Gastrocnemius medialis (tissue), 4 donors: Measurements from ENCODE around the gene MDGA2.

Experiments used
- POLR2A ChIP-seq, 2 donors: fragments of 450-650 bp; IDR thresholded peaks; one replicate each; pipeline ENCODE4 v1.6.1; 2017; ENCODE audit warnings: antibody characterized with exemption in 2 of 2, mild to moderate bottlenecking in 2 of 2, moderate library complexity in 2 of 2
- TF ChIP-seq, protein P1 (sequence below), 5 experiments: fragments of 450-650 bp in 3 of 5; fragments of 200-600 bp in 2 of 5; sonication (generic) in 2 of 5; IDR thresholded peaks in 4 of 5; conservative IDR thresholded peaks in 1 of 5; 1 replicate in 4 of 5; 2 replicates in 1 of 5; pipeline ENCODE4 v1.5.1; 2016 to 2019; ENCODE audit warnings: antibody characterized with exemption in 5 of 5, mild to moderate bottlenecking in 3 of 5, moderate library complexity in 3 of 5

DNA sequence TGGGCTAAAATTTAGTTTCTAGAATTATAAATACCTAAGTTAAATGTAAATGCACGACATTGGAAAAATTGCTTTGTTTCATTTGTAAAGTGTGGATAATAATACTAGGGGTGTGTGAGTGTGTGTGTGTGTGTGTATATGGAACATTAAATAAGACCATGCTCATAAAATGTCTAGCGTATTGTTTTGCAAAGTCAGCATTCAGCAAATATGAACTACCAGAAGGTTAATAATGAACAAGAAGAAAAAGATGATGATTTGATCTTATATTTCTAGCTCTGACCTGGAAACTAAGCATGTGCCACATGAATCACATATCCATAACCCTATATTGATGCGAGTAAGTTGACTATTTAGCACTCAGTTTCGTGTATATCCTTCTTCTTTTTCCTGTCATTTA, 44.9 kb upstream of the MDGA2 start:
- TF ChIP-seq, protein P1, sequence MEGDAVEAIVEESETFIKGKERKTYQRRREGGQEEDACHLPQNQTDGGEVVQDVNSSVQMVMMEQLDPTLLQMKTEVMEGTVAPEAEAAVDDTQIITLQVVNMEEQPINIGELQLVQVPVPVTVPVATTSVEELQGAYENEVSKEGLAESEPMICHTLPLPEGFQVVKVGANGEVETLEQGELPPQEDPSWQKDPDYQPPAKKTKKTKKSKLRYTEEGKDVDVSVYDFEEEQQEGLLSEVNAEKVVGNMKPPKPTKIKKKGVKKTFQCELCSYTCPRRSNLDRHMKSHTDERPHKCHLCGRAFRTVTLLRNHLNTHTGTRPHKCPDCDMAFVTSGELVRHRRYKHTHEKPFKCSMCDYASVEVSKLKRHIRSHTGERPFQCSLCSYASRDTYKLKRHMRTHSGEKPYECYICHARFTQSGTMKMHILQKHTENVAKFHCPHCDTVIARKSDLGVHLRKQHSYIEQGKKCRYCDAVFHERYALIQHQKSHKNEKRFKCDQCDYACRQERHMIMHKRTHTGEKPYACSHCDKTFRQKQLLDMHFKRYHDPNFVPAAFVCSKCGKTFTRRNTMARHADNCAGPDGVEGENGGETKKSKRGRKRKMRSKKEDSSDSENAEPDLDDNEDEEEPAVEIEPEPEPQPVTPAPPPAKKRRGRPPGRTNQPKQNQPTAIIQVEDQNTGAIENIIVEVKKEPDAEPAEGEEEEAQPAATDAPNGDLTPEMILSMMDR (IDR thresholded peaks at IDR 0.05 in 4 of 5, conservative IDR thresholded peaks at IDR 0.05 in 1 of 5): no peak
- no peak for TF ChIP-seq POLR2A (IDR thresholded peaks at IDR 0.05)
